SW480 (cell line): ENCODE results near the gene FNDC1.

Experiments used
- DNase-seq: peaks from one replicate; pipeline ENCODE4 v3.0.0-alpha.2; 2016; ENCODE audit warnings: low spot score

FNDC1 gene

DNA sequence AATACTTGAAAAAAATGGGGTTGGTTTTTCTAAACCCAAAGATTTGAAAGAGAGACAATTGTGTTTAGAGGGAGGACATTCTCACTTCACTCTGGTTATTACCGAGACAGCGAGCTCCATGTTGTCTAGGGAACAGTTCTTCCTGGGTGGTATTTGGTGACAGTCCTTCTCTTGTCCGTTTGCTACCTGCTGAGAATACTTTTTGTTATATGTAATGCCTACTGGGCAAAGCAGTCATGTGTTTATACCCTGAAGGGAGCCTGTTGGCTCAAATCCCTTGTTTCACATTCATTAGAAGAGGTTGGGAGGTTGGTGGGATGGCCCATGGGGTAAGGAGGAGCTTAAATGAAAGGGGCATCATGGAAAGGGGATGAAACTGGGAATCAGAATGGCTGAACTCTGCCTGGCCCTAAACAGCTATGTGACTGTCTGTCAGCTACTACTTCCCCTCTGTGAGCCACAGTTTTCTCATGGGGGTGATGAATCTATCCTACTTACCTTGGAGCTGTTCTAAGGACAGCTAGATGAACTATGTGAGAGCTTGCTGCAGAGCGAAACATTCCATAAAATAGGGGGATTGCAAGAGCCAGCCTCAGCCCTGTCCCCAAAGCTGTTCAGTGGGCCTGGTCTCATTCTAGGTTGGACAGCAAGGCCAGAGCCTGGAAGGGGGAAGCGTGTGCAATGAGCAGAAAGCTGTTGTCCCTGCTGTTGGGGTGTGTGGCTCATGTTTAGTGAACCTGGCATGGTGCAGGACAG, 43.5 kb downstream of the FNDC1 start:
- DNase-seq, result no peak

- DNase-seq, result no peak
Measured at GRCh38 chr6:159213405-159213804, 44.2 kb downstream of the FNDC1 start.

- no peak for DNase-seq
Measured at GRCh38 chr6:159214281-159214680, 45.1 kb downstream of the FNDC1 start.

- DNase-seq, result peak; percentile 6
Measured at GRCh38 chr6:159217595-159218275, 48.5 kb downstream of the FNDC1 start.

DNA sequence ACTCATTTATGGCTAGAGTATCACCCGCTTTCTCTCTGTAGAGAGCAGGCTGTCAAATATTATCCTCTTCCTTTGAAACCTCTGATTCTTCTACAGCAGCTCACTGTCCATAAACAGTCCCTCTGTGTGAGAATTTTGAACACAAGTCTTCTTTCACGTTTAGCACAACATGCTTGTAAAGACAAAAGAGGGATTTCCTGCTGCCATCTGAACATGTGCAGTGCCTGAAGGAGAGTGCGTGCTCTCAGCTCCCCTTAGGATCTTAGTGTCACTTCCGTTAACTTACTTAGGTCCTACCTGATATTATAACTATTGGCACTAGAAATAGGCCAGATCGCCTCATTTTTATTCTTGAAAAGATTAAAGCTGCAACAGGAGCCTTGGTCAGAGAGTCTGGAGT, 50.9 kb downstream of the FNDC1 start:
- DNase-seq, result no peak

GRCh38 chr6:159221486-159222170, 52.4 kb downstream of the FNDC1 start:
- DNase-seq, result no peak

DNA sequence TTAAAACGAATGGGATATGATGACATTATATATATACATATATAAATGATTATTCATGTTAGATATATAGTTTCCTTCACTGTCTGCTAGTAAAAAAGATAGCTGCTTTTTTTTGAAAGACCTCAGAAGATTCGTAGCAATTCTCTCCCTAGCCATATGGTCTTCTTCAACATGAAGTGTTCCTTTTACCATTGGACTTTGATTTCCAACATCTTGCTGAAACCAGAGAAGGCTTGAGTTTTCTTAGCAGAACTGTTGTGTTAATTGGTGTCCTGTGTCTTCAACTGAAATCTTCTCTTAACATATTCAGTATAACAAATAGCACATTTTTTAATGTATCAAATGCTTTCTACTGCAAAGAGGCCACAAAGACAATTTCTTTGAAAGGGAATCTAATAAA, 55.3 kb downstream of the FNDC1 start:
- no peak for DNase-seq

- no peak for DNase-seq
Measured at GRCh38 chr6:159229651-159230051, 60.5 kb downstream of the FNDC1 start.

DNA sequence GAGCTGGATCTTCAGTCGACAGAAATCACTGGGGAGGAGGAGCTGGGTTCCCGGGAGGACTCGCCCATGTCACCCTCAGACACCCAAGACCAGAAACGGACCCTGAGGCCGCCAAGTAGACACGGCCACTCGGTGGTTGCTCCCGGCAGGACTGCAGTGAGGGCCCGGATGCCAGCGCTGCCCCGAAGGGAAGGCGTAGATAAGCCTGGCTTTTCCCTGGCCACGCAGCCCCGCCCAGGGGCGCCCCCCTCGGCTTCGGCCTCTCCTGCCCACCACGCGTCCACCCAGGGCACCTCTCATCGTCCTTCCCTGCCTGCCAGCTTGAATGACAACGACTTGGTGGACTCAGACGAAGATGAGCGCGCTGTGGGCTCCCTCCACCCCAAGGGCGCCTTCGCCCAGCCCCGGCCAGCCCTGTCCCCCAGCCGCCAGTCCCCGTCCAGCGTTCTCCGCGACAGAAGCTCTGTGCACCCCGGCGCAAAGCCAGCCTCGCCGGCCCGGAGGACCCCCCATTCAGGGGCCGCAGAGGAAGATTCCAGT, 63.0 kb downstream of the FNDC1 start:
- no peak for DNase-seq

DNA sequence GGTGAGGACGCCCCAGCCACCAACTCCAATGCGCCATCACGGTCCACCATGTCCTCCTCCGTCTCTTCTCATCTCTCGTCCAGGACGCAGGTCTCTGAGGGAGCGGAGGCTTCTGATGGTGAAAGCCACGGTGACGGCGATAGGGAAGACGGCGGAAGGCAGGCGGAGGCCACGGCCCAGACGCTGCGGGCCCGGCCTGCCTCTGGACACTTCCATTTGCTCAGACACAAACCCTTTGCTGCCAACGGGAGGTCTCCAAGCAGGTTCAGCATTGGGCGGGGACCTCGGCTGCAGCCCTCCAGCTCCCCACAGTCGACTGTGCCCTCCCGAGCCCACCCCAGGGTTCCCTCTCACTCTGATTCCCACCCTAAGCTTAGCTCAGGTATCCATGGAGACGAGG, 63.6 kb downstream of the FNDC1 start:
- DNase-seq, result no peak

- DNase-seq, result no peak
Measured at GRCh38 chr6:159233365-159234101, 64.3 kb downstream of the FNDC1 start.

DNA sequence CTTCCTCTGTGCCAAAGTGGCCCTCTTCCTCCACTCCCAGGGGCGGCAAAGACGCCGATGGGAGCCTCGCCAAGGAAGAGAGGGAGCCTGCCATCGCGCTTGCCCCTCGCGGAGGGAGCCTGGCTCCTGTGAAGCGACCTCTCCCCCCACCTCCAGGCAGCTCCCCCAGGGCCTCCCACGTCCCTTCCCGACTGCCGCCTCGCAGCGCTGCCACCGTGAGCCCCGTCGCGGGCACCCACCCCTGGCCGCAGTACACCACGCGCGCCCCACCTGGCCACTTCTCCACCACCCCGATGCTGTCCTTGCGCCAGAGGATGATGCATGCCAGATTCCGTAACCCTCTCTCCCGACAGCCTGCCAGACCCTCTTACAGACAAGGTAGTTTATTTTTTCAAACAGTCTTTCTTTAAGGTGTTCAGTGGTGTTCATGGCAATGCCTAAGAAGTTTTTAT, 64.9 kb downstream of the FNDC1 start:
- DNase-seq, result no peak

DNA sequence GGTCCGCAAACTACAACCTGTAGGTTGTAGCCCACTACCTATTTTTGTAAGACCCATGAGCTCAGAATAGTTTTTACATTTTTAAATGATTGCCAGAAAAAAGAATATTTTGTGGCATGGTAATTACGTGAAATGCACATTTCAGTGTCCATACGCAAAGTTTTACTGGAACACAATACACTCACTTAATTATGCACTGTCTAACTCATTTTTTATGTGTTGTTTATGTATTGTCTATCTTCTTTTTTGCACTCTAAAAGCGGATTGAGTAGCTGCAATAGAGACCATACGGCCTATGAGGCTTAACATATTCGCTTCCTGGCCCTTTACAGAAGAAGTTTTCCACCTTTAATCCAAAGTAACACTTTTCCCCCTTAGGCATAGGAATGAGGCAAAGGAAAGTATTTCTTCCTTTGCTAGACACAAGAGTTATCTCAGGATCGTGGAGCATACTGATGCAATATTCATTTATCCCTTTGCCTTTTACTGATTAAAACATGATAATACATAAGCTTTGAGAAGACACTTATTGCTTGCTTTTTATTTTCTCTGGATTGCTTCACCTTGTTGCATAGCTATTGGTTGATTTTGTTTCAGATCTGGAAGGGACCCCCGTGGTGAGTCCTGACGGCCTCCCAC, 69.8 kb downstream of the FNDC1 start:
- DNase-seq, result no peak

GRCh38 chr6:159249128-159249527, 79.9 kb downstream of the FNDC1 start:
- DNase-seq, result no peak

DNA sequence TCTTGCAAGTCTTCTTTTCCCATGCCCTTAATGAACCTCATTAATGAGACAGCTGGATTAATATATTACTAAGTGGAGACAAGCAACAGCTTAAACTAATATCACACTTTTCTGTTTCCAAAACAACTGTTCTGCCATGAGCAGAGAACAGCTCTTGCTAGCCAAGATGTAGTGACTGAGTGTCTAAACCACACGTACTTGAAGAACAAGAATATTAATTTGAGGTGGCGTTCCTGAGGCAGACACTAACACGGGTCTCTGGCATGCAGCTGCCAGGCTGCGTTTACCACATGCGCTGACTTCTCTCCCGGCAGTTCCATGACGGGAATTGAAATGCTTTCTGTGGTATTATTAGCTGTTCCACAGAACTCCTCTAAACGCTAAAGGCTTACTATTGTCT, 80.6 kb downstream of the FNDC1 start:
- DNase-seq, result no peak

DNA sequence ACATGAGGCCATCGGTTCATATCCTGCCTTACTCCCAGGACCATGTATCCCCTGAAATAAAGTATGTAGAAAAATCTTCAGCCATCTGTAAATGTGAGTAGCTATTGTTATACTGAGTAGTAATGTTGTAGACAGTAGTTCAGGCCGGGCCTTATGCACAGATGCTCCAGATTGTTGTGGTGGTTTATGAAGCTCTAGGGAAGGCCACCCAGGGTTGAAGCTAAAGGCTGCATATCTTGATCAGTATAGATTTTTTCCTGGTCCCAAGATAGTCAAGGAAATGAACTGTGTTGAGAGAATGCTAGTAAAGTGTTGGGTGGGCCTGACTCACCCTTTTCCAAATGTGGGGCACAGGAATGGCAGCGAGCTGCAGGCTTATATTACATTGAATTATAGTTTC, 81.4 kb downstream of the FNDC1 start:
- no peak for DNase-seq

DNA sequence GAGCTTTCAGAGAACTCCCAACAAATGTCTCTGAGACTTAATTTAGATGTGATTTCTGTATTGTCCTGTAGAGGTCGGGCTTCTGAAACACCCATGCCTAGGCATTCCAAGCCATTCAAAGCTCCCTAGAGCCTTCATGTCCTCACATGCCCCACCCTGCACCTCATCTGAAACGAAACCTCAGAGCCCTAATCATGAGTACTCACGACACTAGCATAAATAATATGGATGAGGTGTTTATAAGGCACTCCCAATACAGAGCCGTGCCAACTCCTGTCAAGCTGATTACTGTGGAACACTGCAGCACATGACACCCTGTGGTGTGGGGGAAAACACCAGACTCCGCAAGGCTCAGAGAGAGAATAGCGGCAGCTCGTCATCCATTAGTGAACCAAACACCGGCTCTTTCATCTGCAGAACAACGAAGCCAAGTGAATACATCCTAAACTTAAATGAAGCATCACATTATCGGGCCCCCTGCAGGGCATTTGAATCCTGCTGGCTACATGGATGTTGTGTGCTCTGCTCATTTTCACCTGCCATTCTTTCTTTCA, 83.8 kb downstream of the FNDC1 start:
- DNase-seq, result peak; percentile 73

DNA sequence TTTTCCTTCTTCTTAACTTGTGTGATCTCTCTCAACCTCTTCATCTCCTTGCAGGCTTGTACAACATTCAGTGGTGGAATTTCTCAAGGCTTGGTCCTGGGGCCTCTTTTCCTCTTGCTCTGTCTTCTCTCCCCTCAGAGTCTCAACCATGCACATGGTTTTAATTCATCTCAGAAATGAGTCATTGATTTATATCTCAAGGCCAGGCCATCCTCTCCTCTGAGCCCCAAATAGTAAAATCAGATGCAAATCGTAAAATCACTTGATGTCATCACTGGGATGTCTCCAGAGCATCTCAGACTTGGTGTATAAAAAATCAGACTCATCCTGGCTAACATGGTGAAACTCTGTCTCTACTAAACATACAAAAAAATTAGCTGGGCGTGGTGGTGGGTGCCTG, 85.0 kb downstream of the FNDC1 start:
- no peak for DNase-seq

GRCh38 chr6:159255434-159255951, 86.3 kb downstream of the FNDC1 start:
- DNase-seq, result no peak

DNA sequence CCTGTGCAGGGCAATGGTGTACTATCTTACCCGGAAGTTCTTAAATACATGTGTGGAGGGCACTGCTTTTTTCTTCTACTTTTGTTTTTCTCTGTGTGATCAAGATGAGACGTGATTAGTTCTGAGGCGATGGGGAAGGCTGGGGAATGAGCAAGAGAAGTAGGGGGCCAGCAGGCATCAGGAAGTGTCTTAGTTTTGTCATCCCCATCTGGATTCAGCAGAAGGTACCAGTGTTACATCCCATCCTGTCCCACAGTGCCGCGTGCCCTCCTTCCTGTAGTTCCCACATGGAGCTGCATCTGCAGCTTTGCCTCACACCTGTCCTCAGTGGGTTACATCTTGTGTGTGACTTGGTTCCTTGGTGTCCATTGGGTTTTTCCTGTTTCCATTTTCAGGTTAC, 86.9 kb downstream of the FNDC1 start:
- DNase-seq, result no peak

DNA sequence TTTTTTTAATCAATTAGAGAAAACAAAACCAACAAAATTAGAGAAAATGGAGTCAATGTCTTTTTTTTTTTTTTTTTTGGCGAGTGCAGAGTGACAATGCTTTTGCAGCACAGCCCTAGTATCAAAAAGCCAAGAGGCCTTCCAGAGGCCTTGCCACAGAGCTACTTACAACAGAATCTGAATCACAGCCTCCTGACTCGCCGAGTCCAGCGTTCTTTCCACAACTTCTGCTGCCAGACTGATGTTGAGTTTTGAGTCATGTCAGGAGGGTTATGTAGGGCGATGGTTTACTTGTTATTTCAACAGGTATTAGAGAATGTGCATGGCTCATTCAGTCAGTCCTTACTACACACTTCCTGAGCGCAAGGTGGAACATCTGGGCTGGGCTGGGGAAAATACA, 88.6 kb downstream of the FNDC1 start:
- DNase-seq, result no peak
